Large intestine (tissue), 3 donors: ENCODE results near the gene CBLN3. TPM values are rescaled to one million over a fixed set of nuclear protein-coding genes. Genes with fewer than 3 reads are reported as not detected.

Experiments
- DNase-seq, 2 donors: peaks; one replicate each; pipeline versions ENCODE4 v3.0.0 to v3.0.0-alpha.2; 2013
- H3K27ac ChIP-seq: one replicate; pipeline ENCODE4 v1.5.1; 2013; ENCODE audit warnings: low read length
- H3K27me3 ChIP-seq: 2 replicates; pipeline ENCODE4 v1.6.1; 2013; ENCODE audit warnings: low read length; ENCODE audit not compliant: control insufficient read depth, insufficient read depth
- H3K36me3 ChIP-seq: 2 replicates; pipeline ENCODE4 v1.6.1; 2013; ENCODE audit warnings: low read length; ENCODE audit not compliant: control insufficient read depth, insufficient read depth
- H3K4me1 ChIP-seq: one replicate; pipeline ENCODE4 v1.6.1; 2013; ENCODE audit warnings: low read length; ENCODE audit not compliant: control insufficient read depth, insufficient read depth
- H3K4me3 ChIP-seq: one replicate; pipeline ENCODE4 v1.5.1; 2013; ENCODE audit warnings: low read length
- H3K9me3 ChIP-seq: one replicate; pipeline ENCODE4 v1.6.1; 2013; ENCODE audit warnings: mild to moderate bottlenecking, low read depth, low read length, moderate library complexity; ENCODE audit not compliant: control insufficient read depth
- WGBS: methylation state at CpG from one replicate; pipeline ENCODE4 v1.1.5; 2013; ENCODE audit warnings: low lambda C conversion rate; ENCODE audit not compliant: insufficient coverage; 5-methylcytosine and 5-hydroxymethylcytosine counted together
- polyA plus RNA-seq: library from polyadenylated mRNA; unstranded; fragments of 120-200 nt; gene quantifications from one replicate; pipeline ENCODE4 v1.2.1, GENCODE V29; 2013

The CBLN3 gene
- polyA plus RNA-seq, 1 donor: 5.6 TPM

DNA sequence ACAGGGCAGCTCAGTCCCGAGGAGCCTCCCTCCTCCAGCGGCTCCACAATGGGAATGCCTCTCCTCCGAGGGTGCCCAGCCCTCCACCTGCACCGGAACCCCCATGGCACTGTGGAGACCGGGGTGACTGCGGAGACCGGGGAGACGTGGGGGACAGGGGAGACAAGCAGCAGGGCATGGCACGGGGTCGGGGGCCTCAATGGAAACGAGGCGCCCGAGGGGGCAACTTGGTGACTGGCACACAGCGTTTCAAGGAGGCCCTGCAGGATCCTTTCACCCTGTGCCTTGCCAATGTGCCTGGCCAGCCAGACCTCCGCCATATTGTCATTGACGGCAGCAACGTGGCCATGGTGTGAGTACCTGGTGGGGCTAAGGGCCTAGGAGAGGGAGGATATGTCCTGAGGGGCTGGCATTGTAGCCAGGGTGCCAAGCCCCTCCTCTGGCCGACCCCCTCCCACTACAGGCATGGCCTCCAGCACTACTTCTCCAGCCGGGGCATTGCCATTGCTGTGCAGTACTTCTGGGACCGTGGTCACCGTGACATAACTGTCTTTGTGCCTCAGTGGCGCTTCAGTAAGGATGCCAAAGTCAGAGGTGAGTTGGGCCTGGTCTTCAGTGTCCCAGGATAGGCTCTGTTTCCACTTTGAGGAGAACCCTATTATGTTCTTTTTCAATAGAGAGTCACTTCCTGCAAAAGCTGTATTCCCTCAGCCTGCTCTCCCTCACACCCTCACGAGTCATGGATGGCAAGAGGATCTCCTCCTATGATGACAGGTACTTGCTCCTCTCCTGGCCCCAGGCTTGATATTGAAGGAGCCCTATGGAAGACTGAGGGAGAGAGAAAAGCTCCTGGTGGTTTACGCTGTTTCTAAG, 3.0 kb upstream of the CBLN3 start:
- no peak overlapping the region for H3K27ac ChIP-seq
- peaks cover 43% of the 10 kb centered on the region for H3K4me1 ChIP-seq
- peaks cover 56% of the 10 kb centered on the region for H3K36me3 ChIP-seq
- 100% methylated on average over 1 of the region's 24 CpGs for WGBS
- DNase-seq: no peak
- H3K4me3 ChIP-seq: no peak overlapping the region
- no peaks in the 10 kb centered on the region for H3K9me3 ChIP-seq
- H3K27me3 ChIP-seq: no peaks in the 10 kb centered on the region

DNA sequence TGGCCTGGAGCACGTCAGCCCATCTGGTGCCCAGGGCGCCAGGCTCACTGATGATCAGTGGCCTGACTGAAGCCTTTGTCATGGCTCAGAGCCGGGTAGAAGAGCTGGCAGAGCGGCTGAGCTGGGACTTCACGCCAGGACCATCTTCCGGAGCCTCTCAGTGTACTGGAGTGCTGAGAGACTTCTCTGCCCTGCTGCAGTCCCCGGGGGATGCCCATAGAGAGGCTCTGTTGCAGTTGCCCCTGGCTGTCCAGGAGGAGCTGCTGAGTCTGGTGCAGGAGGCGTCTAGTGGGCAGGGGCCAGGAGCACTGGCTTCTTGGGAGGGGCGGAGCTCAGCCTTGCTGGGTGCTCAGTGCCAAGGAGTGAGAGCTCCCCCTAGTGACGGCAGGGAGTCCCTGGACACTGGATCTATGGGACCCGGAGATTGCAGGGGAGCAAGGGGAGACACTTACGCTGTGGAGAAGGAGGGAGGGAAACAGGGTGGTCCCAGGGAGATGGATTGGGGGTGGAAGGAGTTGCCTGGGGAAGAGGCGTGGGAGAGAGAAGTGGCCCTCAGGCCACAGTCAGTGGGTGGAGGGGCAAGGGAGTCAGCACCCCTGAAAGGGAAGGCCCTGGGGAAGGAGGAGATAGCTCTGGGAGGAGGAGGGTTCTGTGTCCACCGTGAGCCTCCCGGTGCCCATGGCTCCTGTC, 2.2 kb upstream of the CBLN3 start:
- Histone ChIP-seq H3K9me3 (no peaks in the 10 kb centered on the region), H3K36me3 (peaks cover 48% of the 10 kb centered on the region), H3K4me1 (peaks cover 48% of the 10 kb centered on the region), H3K4me3 (peak overlapping the region; percentile 90), H3K27me3 (no peaks in the 10 kb centered on the region), H3K27ac (peak overlapping the region; percentile 86)
- peak; percentile 85 to 92 for DNase-seq
- no CpG with 5 or more reads among the region's 15 CpGs for whole genome bisulfite sequencing

DNA sequence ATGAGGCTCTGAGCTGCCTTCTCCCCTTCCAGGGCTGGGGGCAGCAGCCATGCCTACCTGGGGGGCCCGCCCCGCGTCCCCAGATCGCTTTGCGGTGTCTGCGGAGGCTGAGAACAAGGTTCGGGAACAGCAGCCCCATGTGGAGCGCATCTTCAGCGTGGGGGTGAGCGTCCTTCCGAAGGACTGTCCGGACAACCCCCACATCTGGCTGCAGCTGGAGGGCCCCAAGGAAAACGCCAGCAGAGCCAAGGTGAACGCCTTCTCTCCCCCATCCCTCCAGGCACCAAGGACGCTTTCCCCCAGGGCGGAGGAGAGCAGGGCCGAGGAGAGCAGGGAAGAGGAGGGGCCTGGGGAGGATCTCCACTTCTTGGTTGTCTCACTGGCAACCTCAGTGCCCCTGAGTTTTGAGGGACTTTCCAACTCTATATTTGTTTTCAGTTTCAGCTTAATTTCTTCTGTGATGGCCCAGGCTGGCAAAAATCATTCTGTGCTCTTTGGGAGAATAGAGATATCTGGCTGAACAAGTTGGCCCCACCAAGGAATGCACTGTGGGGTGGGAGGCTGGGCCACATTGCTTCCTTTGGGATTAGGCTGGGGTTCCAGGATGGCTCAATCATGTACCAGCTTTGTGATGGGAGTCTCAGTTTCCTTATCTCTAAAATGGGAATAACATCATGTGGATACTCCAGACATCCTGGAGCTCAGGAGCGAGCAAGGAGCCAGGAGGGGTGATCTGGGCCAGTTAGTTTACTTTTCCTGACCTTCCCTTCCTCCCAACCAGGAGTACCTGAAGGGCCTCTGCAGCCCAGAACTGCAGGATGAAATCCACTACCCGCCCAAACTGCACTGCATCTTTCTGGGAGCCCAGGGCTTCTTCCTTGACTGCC, 1.5 kb upstream of the CBLN3 start:
- Histone ChIP-seq H3K4me1 (peaks cover 52% of the 10 kb centered on the region), H3K27ac (peak overlapping the region; percentile 86), H3K36me3 (peaks cover 41% of the 10 kb centered on the region), H3K4me3 (peak overlapping the region; percentile 90), H3K9me3 (no peaks in the 10 kb centered on the region), H3K27me3 (no peaks in the 10 kb centered on the region)
- peak in 1 of 2 donors; percentile 62 for DNase-seq
- WGBS: no CpG with 5 or more reads among the region's 19 CpGs

DNA sequence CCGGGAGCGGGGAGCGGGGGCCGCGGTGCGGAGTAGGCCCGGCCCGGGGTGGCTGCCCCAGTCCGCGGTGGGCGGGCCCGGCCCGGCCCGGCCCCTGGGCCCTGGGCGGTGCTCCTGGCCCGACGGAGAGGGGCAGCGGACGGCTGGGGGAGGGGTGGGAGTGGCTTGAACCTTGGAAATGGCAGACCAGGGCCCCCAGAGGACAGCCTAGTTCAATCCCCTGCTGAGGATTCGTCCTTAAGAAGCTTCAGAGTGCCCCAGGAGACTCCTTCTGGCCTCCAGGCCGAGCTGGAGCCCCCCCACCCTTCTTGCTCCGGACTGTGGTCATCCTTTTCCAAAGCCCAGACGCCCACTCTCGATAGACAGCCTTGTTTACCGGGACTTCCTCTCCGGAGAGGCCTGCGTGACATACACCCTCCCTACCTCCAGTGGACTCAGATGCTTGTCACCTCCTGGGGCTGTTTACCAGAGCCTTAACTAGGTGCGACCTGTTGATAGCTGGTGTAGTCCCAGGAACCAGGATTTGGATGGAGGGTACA, 744 bp upstream of the CBLN3 start:
- peak overlapping the region; percentile 90 for H3K4me3 ChIP-seq
- peaks cover 38% of the 10 kb centered on the region for H3K36me3 ChIP-seq
- no CpG with 5 or more reads among the region's 28 CpGs for WGBS
- DNase-seq: peak; percentile 74 to 91
- H3K4me1 ChIP-seq: peaks cover 58% of the 10 kb centered on the region
- no peaks in the 10 kb centered on the region for H3K27me3 ChIP-seq
- peak overlapping the region; percentile 86 for H3K27ac ChIP-seq
- H3K9me3 ChIP-seq: no peaks in the 10 kb centered on the region

DNA sequence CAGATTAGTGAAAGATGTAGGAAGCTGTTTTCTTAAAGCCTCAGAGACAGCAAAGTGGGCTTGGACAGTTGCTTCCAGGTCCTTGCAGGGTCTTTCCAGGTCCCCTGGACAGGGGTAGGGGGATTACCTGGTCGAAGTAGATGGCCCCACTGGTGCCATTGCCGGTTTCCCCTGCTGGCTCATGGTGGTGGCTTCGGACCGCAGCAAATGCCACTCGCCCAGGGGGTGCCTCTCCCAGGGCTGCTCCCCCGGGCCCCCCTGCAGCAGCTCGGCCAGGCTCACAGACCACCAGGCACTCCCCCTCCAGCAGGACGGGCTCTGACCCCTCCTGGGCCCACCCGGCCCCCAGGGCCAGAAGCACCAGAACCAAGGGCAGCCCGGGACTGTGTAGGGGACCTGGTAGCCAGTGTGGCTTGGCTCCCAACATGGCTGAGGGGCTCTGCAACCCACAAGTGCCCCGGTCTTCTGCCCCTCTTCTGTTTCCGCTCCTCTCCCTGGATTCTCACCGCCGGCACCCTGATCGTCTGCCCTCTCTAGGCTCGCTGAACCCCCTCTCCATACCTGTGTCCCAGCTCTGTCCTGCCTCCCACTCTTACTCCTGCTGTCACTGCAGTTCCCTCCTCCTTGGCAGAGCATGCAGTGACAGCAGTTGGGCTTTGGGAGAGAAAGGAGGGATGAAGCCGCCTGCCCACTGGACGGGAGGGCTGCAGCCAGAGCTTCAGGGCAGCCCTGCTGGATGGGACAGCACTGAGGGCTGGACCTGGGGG, 657 bp downstream of the CBLN3 start:
- Histone ChIP-seq H3K27me3 (no peaks in the 10 kb centered on the region), H3K4me3 (no peak overlapping the region), H3K27ac (peak overlapping the region; percentile 90), H3K36me3 (peaks cover 27% of the 10 kb centered on the region), H3K9me3 (no peaks in the 10 kb centered on the region), H3K4me1 (peaks cover 71% of the 10 kb centered on the region)
- DNase-seq: no peak
- WGBS: no CpG with 5 or more reads among the region's 18 CpGs

DNA sequence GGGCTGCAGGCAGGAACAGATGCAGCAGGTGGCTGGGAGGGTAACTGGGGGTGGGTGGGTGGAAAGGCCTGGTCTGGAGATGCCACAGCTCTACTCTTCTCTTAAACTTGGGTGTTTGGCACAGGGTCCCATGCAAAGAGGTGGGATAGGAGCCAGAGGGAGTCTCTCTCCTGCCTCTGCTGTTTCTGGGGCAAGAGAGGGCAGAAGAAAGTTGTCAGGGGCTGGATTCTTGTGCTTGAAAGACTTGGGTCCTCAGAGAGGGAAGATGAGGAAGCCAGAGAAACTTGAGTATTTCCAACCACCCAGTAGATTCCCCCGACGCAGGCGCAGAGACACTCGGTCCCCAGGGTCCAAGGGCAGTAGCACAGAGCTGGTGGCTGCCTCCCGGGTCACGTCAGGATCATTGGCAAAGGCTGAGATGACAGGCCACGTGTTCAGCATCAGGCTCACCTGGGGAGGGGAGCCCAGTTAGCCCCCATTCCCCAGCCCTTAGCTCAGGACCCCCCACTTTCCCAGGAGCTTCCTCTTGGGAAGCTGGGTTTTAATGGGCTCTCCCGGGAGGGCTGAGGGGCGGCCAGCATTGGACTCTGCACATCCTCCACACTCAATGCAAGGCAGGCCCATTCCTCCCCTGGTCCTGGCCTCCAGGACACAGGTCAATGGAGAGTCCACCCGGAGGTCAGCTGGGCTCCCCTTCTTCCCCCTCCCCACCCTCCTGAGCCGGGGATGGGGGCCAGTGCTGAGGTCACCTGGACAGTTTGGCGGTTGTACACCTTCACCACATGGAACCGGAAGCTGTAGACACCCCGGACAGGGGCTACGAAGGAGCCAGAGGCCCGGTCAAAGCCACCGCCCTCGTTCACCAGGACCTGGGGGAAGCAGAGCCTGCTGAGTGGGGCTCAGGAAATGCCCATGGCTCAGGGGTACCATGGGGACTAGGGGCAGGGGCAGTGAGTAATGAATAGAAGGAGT, 1.6 kb downstream of the CBLN3 start:
- WGBS: no CpG with 5 or more reads among the region's 18 CpGs
- peak overlapping the region; percentile 90 for H3K27ac ChIP-seq

DNA sequence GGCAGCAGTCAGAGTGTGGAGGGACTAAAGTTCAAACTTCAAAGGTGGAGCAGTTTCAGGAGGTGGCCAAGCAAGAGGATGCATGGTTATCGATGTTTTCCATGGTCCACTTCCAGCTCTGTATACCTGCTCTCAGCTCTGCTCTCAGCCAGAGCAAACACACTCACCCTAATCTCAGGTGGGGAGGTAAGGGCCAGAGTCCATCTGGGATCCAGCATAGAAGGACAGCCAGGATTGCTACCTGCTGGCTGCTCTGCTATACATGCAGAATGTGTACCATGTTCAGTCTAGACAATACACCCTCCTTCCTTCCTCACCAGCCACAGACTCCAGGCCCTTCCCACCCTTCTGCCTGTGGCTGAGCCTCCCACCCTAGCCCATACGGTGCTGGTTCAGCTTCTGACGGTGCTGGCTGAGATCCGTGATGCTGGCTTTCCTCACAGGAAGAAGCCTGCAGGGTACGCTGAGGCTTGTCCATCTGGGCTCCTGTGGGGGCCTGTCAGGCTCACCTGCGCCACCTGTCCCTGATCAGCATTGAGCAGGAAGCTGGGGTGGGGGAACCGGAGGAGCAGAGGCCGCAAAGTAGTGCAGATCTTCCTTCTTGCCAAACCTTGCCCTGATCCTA, 2.4 kb downstream of the CBLN3 start:
- Histone ChIP-seq H3K9me3 (no peaks in the 10 kb centered on the region), H3K36me3 (peaks cover 11% of the 10 kb centered on the region), H3K27me3 (no peaks in the 10 kb centered on the region), H3K4me1 (peaks cover 80% of the 10 kb centered on the region), H3K4me3 (no peak overlapping the region), H3K27ac (peak overlapping the region; percentile 90)
- peak; percentile 93 to 98 for DNase-seq
- no CpG with 5 or more reads among the region's 8 CpGs for WGBS

More for the DNA sequence above, 1.6 kb downstream of the CBLN3 start:
- Histone ChIP-seq H3K4me3 (no peak overlapping the region), H3K4me1 (peaks cover 81% of the 10 kb centered on the region), H3K36me3 (peaks cover 19% of the 10 kb centered on the region), H3K9me3 (no peaks in the 10 kb centered on the region), H3K27me3 (no peaks in the 10 kb centered on the region)
- DNase-seq: peak in 1 of 2 donors; percentile 36

DNA sequence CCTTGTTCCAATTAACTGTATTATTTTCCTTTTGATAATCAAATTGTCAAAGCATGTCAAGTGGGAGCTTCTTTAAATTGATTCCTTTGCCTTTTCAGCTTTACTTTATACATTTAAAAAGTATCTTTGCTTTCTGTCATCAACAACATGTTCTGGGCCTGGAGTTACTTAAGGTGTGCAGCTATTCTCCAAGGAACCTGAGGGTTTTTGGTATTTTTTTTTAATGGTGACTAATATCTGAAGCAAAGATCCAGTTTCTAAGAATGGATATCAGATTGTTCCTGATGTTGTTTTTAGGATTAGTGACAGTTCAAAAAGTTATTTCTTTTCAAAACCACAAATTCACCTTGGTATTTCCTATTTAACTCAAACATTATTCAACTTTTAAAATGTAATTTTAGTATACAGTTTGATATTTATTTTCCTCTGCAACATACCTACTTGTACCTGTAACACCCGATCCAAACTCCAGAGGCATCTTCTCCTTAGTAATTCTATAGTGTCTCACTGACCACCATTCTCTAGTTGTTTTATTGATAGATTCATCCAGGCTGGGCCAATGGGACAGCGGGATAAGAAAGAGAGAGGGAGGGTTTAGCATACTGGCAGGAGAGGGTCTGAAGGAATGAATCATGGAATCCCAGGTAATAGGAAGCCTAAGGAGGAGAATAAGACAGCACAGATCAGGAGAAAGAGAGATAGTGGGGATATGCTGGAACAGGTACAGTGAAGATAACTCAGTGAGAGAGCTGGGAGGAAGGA, 3.1 kb downstream of the CBLN3 start:
- Histone ChIP-seq H3K27ac (peak overlapping the region; percentile 90), H3K36me3 (peaks cover 4% of the 10 kb centered on the region), H3K27me3 (no peaks in the 10 kb centered on the region), H3K4me3 (no peak overlapping the region), H3K4me1 (peaks cover 73% of the 10 kb centered on the region), H3K9me3 (no peaks in the 10 kb centered on the region)
- WGBS: 43% methylated on average over 1 of the region's 2 CpGs
- no peak for DNase-seq
